Head of caudate nucleus (tissue), 42 donors: ENCODE data around the gene TCHP.
A peak's percentile ranks its signal among the peaks of the same experiment; 100 is the strongest.

ENCODE experiments used
- DNase-seq, 42 donors: peaks; one replicate each; pipeline versions ENCODE4 v3.0.0 to v3.0.0-alpha.2; 2020 to 2021; ENCODE audit warnings: mixed read lengths in 7 of 42
- intact Hi-C: fragments of 100-400 bp; cut with DNase I; formaldehyde crosslinking; loops from one replicate; pipeline ENCODE4 v1.15.0; 2022

The TCHP gene

DNA sequence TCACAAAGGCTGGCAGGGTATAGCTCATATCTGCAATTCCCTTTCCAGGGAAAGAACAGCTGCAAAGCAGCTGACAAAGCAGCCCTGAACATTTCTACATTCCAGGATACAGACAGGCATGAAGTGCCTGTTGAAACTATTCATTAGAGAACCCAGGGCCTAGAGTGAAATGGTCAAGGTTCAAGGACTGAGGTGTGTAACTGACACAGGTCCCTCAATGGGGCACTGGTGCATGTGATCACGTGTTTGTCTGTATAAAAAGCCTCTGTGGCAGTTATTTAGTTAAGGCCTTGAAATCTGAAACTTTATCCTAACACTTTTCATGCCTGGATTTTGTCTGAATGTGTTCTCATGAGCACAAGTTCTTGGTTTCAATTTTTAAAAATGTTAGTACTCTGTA lies 49.0 kb downstream of the TCHP start:
- no peak for DNase-seq
- intact Hi-C loops, result no loop called here

DNA sequence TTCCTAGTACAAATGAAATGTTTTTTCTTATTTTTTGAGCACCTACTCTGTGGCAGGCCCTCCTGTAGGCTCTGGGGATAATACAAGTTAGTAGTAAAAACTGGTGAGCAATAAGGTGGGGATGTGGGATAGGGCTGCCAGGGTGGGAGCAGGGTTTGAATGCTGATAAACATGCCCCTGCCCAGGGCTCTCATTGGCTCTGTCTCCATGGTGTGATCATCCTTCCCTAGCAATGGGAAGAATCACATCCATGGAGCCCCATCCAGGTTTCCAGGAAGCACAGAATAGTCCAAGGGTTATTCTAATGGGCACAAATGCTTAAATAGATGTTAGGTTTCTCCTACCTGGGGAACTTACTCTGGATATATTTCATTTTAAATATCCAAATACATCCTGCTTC lies 50.6 kb downstream of the TCHP start:
- no peak for DNase-seq
- intact Hi-C loops, result no loop called here

DNA sequence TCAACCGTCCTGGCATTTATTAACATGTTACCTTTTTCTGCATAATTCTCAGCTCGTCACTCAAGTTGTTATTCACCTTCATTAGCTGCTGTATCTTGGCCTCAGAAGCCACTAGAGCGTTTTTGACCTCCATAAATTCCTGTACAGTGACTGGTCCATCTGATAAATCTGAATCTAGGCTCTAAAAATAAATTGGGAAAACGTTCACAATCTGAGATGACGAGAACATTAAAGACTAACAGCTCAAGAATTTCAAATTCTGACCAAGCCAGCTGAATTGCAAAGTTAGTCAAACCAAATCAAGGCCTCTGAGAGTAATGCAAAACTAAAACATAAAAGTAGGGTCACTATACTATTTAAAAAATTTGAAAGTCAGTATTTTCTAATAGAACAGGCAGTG lies 51.1 kb downstream of the TCHP start:
- DNase-seq, result no peak
- intact Hi-C loops, result no loop called here

DNA sequence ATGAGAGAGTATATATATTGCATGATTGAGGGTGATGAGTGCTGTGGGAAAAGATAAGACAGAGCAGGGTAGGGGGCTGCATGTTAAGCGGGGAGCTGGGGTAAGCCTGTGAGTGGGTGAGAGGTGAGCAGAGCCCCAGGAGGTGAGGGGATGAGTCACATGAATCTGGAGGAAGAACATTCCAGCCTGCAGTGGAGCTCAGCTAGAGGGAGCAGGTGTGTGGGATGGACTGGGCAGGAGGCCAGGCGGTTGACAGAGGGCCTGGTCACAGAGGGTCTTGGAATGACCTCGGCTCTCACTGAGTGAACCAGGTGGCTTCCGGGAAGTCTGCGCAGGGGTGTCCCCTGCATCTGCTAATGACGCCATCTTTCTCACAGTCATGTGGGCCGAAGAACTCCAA lies 51.7 kb downstream of the TCHP start:
- intact Hi-C loops, result no loop called here
- DNase-seq, result peak in 14 of 42 donors; percentile 16 to 68 (median 28)

DNA sequence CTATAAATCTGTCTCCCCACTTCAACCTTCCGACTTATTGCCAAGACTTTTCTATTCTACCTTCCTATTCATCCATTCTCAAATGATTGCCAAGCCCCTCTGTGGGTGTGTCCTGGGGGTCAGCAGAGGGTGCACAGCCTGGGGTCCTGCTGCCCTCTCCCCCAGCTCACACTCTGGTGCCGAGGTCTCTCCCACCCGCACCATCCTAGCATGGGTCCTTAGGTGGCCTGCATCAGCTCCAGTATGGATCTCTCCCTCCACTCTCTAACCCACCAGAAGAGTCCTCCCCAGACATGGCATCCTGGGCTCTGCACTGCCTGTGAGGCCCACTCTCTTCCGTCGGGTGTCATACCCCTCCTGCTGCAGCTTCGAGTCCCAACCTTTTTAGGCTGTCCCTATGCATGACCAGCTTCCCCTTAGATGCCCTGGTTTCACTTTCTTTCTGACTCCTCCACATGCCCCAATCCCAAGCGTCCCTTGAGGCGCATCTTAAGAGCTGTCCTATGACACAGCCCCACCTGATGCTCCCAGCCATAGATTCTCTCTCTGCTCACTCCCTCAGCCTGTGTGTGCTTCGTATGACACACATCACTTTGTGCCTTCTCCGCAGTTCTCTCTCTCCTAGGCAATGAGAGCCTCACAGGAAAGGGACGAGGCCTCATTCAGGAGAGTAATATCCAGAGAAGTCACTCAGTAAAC lies 52.2 kb downstream of the TCHP start:
- DNase-seq, result peak in 5 of 42 donors; percentile 19 to 49 (median 21)
- intact Hi-C loops, result no loop called here

DNA sequence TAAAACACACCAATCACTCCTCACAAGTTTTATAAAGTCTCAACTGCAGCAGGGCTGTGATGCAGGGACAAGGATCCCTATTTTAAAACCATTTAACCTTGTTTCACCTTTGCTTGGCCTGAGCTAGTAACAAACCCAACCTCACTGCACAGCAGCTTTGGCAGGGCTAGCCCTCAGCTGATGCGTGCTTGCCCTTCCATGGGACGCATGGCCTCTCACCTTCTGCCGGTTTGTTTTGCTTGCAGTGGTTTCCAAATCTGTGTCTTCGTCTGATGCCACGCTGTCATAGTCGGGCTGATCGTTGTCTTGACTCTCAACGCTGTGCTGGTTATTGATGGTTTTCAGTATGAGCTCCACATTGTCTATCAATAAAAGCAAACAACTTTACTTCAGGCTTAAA lies 52.8 kb downstream of the TCHP start:
- intact Hi-C loops, result no loop called here
- no peak for DNase-seq

DNA sequence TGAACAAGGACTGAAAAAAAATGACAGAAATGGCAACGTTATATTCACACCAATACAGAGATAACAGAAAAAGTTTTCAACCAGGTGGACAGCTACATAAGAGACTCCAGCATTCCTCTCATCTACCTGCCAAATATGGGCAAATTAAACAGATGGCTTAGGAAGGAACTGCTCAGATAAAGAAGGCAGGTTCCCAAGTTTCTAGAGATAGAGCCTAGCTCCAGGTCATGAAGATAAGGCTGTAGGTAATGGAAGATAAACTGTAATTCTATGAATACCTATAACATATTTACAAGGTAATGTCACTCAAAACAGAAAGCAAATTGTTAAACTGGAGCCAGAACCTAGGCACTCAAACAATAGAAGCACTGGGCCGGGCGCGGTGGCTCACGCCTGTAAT lies 53.6 kb downstream of the TCHP start:
- no peak for DNase-seq

DNA sequence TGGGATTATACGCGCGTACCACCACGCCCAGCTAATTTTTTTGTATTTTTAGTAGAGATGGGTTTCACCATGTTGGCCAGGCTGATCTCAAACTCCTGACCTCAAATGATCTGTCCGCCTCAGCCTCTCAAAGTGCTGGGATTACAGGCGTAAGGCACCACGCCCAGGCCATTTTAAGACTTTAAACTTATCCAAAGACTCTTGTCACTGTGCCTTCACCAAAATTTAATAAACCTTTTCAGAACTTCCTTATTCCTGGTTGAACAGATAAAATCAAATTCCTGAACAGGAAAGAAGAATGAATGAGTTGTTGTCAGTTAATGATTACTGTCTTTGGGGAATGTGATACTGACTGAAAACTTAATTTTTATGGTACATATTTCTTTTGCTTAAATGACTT lies 58.3 kb downstream of the TCHP start:
- no peak for DNase-seq
- intact Hi-C loops, result no loop called here

More for the DNA sequence above, 53.6 kb downstream of the TCHP start:
- intact Hi-C loops, result no loop called here

DNA sequence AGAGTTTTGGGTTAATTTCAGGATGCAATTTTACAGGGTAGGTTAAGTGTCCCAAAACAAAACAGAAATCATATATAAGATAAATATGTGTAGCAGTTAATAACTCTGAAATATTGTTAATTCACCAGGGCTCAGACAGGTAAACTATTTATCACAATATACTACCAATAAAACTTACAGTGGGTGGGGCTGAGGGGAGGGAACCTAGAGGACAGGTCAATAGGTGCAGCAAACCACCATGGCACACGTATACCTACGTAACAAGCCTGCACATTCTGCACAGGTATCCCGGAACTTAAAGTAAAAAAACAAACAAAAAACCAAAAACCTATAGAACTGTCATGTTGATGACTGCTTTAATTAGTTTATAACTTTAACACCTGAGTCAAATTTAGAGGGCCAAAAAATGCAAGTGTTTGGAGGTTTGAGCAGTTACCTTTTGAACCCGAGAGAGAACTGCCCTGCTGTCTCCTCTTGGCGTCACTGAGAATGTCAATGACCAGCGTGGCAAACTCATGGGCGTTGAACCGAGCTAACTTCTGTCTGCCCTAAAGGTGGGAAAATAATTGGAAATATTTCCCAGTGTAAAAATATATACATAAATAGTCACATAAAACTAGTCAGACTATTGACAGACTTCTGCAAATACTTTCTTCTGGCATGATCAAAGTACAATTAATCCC lies 59.5 kb downstream of the TCHP start:
- intact Hi-C loops, result no loop called here
- no peak for DNase-seq

DNA sequence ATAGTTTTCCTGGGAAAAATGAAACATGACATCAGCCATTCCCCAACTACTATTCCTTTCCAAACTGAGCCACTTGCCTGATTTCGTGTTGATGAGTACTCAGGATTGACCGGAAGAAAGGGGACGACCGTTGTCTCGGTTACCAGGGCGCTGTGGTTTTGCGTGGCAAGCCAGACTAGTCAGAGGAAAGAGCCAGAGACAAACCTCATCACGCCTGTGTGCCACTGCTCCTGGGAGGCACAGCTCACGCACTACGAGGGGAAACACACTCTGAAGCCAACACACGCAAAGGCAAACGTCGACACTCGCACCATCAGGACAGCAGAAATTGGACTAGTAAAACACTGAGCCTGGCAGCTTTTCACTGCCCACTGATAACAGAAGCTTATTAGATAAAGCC lies 61.1 kb downstream of the TCHP start:
- intact Hi-C loops, result no loop called here
- no peak for DNase-seq

DNA sequence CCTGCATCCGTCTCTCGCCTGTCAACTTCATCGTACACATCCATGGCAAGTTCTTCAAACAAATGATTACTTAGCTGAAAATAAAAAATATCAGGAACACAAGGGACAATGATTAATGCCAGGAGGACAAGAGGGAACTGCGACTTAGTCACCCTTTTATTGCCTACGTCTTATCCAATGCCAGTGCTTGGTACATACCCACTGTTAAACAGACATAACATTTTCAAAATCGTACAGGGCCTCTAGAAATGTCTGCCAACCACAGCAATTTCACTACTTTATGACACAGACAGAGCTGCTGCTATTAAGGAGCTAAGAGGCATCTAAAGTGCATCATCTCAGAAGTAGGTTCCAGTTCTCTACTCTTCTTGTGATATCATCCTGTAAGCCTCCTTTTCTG lies 61.5 kb downstream of the TCHP start:
- intact Hi-C loops, result no loop called here
- no peak for DNase-seq

DNA sequence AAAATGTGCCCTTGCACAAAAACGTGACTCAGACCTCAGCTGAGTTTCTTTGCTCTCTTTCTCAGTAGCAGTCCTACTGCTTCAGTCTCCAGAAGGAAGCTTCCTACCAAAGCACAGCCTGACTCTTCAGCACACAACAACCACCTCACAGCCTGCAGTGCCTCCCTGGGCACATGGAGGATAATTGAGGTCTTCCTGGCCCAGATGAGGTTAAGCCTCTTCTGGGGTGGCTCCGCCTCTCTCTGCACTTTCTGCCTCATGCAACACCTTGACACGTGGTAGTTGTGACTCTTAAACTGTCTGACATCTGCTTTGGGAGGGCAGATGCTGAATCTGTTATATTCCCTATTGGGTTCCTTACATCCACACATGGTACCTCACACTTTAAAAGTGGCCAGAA lies 62.3 kb downstream of the TCHP start:
- intact Hi-C loops, result no loop called here
- no peak for DNase-seq

DNA sequence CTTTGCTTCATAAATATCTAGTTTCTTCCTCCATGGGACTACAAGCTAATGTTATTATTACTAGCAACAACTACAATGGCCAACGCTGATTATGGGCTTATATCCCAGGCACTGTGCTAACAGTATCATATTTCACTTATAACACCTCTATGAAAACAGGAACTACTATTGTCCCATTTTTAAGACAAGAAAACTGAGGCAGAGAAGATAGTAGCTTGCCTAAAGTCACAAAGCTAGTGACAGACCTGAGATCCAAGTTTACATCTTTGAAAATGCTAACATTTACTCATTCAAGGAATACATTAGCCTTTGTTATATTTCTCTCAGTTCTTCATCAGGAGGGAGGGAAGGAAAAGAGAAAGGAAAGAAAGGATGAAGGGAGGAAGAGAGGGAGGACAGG lies 63.3 kb downstream of the TCHP start:
- intact Hi-C loops, result no loop called here
- no peak for DNase-seq

DNA sequence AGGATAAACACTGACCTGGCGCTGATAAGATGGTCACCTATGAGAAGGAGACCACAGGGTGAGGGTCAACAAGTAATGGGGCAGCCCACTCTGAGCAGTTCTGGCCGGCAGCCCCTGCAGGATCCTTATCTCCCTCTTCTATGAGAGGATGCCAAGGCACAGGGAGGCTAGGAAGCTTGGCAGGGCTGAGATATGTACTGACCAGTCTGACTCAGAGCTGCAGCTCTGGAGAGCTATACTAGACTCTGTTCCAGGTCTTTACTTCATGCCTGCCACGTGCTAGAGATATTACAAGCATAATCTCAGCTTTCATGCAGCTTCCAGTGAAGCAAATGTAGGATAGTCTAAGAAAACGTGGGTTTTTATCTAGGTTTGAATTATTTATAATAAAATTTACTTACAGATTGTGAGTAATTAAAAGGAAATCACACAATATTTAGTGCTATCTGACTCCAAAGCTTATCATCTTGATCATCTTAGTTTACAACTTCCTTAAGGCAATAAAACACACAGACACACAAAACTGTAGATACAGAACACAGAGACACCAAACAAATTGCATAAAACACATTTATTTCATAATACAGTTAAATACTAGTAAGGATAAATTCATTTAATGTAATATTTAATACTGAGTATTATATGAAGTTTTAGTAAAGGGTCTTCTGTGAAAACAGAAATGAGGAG lies 63.8 kb downstream of the TCHP start:
- intact Hi-C loops, result no loop called here
- no peak for DNase-seq

DNA sequence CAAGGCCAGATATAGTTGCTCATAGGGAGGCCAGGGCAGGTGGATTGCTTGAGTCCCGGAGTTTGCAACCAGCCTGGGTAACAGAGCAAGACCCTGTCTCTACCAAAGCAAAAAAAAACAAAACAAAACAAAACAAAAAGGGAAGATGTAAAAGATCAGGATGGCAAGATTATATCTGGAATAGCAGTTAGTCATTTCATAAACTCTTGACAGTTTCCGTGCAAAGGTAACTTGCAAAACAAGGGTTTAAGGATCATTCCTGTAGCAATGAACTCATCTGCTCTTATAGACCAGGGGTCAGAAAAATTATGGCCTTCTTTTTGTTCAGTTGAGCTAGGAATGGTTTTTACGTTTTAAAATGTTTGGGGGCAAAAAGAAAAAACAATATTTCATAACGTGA lies 66.5 kb downstream of the TCHP start:
- no peak for DNase-seq
- intact Hi-C loops, result no loop called here

DNA sequence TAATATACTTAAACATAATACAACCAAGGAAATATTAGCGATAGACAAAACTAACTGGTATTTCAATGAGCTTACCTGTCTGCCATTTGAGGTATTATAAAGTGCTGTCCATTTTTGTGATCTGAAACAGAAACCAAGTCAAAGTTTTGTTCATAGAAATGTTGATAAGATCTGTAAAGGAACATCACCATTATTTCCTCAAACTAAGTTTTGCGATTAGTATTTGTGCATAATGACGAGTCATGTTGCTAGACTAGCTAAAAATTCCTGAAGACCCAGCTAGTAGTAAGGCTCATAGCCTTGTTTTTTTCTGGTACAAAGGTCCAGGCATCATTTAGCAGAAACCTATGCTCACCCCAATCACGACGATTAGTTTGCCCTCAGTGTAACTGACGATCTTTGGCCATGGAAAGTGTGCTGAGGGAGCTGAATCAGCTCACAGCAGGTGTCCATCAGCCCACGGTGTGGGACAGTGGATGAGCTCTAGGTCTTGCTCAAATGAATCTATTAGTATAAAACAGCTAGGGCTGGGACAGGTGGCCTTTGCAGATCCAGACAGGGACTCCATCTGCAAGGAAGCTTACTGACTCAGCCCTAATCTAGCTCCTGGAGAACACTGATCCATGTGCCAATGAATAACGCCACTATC lies 67.4 kb downstream of the TCHP start:
- DNase-seq, result no peak

More for the DNA sequence above, 67.4 kb downstream of the TCHP start:
- intact Hi-C loops, result no loop called here
